ENCODE measurements around the gene CDKL1.

Gene CDKL1

GRCh38 chr14:50396631-50397389 lies at the start of gene CDKL1:
CDKL1 (minus strand) TSS chr14:50396881; CDS start chr14:50395868, 1,013 bp downstream.
- in situ Hi-C loops (cut with MboI; ENCODE audit: low sequenced_read_pairs) = no loop called here

DNA sequence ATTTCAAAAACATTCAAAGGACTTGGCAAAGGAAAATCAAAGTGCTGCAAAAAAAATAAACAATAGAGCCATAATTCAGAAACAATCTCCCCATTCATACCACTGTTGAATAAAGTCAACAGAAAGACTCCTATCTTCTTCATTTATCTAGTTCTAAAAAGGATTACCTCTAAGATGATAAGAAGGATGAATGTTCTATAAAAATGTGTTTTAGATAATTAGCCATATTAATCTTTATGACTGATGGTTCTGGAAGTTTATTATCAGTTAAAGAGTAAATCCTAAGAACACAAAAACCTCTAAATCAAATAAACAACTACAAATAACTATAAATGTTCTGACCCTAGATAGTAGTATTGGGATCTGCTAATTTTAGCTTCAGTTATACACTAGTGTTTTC lies 37.8 kb upstream of the CDKL1 start:
- in situ Hi-C loops (cut with MboI; ENCODE audit: low sequenced_read_pairs) = no loop called here

DNA sequence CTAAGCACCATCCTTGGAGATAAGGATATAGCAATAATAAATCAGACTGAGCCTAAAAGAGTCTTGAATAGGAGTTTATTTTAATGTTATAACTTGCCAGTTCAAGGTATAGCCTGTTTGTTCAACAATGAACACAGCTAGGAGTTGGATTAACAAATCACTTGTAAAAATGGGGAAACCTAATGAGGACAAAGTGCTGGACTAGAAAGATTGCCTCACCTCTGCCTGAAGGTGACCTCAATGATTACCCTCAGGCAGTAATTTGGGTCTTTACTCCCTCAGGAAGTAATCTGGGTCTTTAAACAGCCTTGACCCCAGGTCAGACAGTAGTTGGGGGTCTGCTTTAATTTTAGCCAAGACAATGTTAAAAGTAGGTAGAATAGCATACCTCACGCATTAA lies 35.5 kb upstream of the CDKL1 start:
- in situ Hi-C loops (cut with MboI; ENCODE audit: low sequenced_read_pairs) = no loop called here

- in situ Hi-C loops (cut with MboI; ENCODE audit: low sequenced_read_pairs) = no loop called here
These were observed 29.1 kb upstream of the CDKL1 start for GRCh38 chr14:50425816-50426215.

DNA sequence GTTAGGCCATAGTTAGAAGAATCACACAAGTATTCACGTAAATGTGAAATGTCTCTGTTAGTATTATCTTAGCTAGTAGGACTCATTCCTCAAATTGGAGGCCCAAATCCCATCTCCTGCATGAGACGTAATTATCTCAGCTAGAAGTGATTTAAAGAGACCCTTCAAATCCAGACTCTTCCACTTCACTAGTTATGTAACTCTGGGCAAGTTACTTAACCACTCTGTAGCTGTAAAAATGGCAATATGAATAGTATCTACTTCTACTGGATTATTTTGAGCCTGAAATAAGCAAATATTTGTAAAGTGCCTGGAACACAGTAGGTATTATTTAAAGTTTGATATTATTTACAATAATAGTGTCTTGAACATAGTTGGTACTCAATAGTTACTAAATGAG lies 28.4 kb upstream of the CDKL1 start:
- in situ Hi-C loops (cut with MboI; ENCODE audit: low sequenced_read_pairs) = no loop called here

GRCh38 chr14:50423529-50423928 lies 26.8 kb upstream of the CDKL1 start:
- in situ Hi-C loops (cut with MboI; ENCODE audit: low sequenced_read_pairs) = no loop called here

DNA sequence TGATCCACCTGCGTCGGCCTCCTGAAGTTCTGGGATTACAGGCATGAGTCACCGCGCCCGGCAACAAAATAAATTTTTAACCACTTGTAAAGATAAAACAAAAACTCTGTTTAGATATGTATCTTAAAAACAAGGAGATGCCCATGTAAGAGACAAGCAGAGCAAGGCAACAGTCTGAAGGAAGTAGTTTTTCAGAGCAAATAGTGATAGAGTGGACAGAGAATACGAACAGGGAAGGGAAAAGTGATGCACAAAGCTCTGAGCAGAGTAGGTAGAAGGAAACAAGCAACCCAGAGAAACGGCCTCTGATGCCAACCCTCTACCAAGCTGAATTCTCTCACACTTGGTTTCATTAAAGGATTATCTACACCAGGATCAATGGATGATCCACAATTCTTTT lies 24.8 kb upstream of the CDKL1 start:
- in situ Hi-C loops (cut with MboI; ENCODE audit: low sequenced_read_pairs) = no loop called here

DNA sequence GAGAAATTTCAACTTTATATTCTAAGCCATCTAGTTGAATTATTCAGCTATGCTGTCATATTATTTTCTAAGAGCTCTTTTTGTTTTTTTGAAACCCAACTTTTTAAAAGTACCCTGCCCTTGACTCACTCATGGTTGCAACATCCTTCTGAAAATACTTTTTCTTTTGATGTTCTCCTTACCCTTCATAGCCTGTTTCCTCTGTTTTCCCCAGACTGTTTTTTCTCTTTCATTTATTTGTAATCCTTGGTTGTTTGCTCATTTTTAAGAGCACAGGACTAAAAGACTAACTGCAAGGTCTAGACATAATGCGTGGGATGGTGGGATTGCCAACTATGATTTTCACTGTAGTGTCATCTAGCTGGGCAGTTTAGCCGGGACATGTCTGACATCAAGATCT lies 21.2 kb upstream of the CDKL1 start:
- in situ Hi-C loops (cut with MboI; ENCODE audit: low sequenced_read_pairs) = no loop called here

GRCh38 chr14:50410921-50411320 lies 14.2 kb upstream of the CDKL1 start:
- in situ Hi-C loops (cut with MboI; ENCODE audit: low sequenced_read_pairs) = no loop called here

DNA sequence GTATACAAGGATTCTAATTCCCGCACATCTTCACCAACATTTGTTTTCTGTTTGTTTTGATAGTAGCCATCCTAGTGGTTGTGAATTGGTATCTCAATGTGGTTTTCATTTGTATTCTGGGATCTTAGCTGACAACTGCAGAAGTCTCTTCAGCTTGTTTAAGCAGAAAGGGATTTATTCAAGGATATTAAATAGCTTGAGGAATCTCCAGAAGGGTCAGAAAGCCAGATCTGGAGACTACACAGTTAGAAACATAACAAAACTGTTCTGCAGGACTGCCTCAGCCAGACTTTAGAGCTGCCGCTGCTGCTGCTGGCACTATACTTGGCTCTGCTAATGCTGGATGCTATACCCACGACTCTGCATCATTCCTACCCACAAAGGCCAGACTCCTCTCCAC lies 13.4 kb upstream of the CDKL1 start:
- in situ Hi-C loops (cut with MboI; ENCODE audit: low sequenced_read_pairs) = no loop called here

DNA sequence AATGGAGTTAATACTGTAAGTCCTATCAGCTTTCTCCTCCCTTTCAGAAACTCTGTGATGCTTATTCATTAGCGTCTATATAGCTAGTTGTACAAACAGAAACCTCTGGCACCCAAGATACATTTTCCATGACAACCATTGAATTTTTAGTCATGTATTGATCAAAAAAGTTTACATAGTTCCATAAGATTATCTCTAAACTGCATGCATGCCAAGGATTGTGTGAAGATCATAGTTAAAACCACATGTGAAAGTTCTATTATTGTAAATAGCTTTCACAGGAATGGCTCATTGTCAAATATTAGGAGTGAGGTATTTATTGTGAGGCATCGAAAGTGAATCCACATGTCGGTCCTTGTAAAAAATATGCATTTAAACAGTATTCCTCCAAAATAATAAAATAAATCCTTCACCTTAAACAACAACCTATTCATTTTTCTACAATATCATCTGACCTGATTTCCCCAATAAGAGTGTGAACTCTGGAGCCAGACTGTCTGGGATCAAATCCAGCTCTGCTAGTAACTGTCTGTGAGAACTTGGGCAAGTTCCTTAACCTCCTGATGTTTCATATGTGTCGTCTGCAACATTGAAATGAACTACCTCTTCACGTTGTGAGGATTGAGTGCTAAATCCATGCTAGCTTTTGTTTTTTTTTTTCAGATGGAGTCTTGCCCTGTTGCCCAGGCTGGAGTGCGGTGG lies 10.6 kb upstream of the CDKL1 start:
- in situ Hi-C loops (cut with MboI; ENCODE audit: low sequenced_read_pairs) = no loop called here

- in situ Hi-C loops (cut with MboI; ENCODE audit: low sequenced_read_pairs) = no loop called here
These were observed 6.7 kb upstream of the CDKL1 start for GRCh38 chr14:50403419-50403818.

DNA sequence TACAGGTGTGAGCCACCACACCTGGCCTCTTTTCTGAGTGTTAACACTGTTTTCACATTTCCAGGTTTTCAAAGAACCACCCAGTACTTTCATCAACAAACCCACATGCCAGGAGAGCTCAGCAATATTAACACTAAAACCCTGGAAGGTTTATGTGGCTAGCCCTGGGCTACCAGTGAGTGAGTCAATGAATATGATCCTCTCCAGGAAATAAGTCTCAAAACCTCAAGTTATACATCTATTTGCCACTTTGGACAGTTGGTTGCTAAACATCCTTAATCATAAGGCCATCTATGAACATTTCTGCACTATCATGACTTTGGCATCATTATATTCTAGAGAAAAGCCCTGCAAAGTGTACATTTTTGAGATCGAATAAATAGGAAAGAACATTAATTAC lies 6.3 kb upstream of the CDKL1 start:
- in situ Hi-C loops (cut with MboI; ENCODE audit: low sequenced_read_pairs) = no loop called here

DNA sequence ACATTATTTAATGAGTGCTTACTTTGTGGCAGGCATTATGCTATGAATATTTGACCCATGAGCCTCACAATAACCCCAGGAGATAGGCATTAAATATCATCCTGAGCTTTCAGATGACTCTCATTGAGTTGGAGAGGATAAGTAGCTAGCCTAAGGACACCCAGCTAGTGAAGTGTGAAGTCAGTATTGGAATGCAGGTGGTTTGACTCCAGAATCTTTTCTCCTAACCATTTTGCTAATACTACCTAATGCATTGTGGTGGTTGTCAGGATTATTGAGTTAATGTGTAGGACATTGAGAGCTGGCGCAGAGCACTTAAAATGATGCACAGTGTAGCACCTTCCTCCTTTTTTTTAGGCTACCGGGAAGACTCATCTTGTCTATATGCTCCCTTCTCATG lies 3.8 kb upstream of the CDKL1 start:
- in situ Hi-C loops (cut with MboI; ENCODE audit: low sequenced_read_pairs) = no loop called here

DNA sequence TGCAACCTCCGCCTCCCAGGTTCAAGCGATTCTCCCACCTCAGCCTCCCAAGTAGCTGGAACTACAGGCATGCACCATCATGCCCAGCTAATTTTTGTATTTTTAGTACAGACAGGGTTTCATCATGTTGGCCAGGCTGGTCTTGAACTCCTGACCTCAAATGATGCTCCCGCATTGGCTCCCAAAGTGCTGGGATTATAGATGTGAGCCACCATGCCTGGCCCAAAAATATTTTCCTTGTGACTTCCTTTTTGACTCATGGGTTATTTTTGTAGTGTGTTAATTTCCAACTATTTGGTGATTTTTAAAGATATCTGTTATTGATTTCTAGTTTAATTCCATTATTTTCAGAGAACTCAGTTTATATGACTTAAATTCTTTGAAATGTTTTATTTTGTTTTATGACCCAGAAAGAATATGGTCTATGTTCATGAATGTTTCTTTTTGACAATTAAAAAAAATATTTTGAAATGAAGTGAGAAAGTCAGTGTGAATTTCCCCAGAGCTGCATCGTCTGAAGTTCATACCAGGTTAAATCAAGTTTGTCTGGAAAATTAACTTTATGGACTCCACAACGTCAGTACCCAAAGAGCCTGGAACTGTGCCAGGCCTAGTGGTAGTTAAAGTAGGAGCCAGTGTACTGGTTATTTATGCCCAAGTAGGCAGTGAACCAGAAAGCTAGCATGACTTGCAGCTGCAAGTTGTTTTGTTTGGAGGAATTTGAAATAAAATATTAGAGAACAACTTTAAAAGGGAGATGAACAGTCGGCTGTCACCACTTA lies 2.8 kb upstream of the CDKL1 start:
- in situ Hi-C loops (cut with MboI; ENCODE audit: low sequenced_read_pairs) = no loop called here

- in situ Hi-C loops (cut with MboI; ENCODE audit: low sequenced_read_pairs) = no loop called here
These were observed 1.5 kb upstream of the CDKL1 start for GRCh38 chr14:50398189-50398580.

GRCh38 chr14:50397390-50398188 lies 908 bp upstream of the CDKL1 start:
- in situ Hi-C loops (cut with MboI; ENCODE audit: low sequenced_read_pairs) = no loop called here

DNA sequence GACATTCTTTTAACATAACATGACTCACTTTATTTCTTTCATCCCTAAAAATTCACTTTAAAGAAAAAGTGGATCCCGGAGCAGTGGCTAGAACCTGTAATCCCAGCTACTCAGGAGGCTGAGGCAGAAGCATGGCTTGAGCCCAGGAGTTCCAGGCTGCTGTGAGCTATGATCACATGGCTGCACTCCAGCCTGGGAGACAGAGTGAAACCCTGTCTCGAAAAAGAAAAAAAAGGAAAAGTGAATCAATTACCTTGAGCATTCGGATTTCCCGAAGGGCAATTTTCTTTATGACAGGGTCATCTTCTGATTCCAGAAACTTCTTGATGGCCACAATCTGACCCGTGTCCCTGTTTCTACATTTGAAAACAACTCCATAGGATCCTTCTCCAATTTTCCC lies 1.2 kb downstream of the CDKL1 start:
- in situ Hi-C loops (cut with MboI; ENCODE audit: low sequenced_read_pairs) = no loop called here

DNA sequence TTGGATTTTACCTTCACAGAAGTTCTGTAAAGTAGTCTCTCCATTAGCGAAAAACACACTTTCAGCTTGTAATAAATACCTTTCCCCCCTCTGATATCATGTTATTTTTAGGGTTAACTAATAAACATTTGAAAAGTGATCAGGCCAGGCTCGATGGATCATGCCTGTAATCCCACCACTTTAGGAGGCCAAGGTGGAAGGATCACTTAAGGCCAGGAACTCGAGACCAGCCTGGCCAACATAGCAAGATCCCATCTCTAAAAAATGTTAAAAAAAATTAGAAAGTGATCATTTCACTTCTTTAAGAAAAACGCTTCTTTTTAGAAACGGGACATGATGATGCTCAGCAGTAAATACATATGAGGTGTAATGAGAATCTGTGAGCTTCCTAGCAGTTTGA lies 2.0 kb downstream of the CDKL1 start:
- in situ Hi-C loops (cut with MboI; ENCODE audit: low sequenced_read_pairs) = no loop called here

DNA sequence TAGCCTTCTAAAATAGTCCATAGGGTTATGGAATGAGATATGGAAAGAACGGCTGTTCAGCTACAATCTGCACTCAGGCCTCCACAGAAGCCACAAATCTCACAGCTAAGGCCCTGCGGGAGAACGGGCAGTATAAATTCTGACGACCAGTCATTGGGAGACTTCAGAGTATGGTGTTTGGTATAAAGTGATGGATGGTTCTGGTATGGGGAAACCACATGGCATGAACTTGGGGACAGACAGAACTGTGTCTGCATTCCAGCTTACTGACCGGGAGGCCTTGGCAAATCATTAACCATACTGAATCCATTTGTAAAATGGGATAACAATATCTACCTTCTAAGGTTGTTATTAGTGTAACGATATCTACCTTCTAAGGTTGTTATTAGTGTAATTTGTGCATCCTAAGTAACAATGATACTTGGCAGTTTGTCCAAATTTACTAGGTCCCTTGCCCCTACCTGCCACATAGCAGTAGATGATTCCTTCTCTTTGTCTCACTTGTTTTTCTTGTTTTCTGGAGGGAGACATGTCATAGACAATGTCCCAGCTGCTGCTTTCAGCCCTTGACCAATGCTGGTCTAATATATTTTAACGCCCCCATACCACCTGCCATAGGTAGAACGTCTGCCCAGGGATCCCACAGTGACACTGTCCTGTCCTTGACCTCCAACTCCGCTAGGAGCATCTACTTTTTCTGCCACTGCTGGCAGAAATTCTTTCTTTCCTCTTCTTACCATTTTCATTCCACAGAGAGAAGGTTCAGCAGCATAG lies 6.8 kb downstream of the CDKL1 start:
- in situ Hi-C loops (cut with MboI; ENCODE audit: low sequenced_read_pairs) = no loop called here
